ENCODE results near the gene NEMP1. TPM values are rescaled to one million over a fixed set of nuclear protein-coding genes. Genes with fewer than 3 reads are reported as not detected.

NEMP1 gene
- total and polyA plus RNA-seq, 12 donors: 1.1 to 6.3 (median 3.6) TPM

- TF ChIP-seq CTCF (IDR thresholded peaks at IDR 0.05): no peak
- H3K4me1 ChIP-seq: peaks cover 0 to 29% (median 0%) of the 10 kb centered on the region in 9 donors
- no peaks in the 10 kb centered on the region for H3K9me3 ChIP-seq
- peaks cover 0 to 10% (median 5%) of the 10 kb centered on the region in 7 donors for H3K27me3 ChIP-seq
- 26 to 54% methylated on average over 2 of the region's 2 CpGs for WGBS, 2 donors
- intact Hi-C loops (cut with DNase I): loop anchor here in 1 of 10 donors (10.0 kb wide), 1 partner anchor 285 kb away; the partner anchor contains the start of gene HSD17B6
- no peak within 1 kb of the TSS for H3K4me3 ChIP-seq
- ATAC-seq (no peak), DNase-seq (no peak)
- no peak within 1 kb of the TSS for H3K27ac ChIP-seq
- no peaks in the 10 kb centered on the region for H3K36me3 ChIP-seq
These were observed 28.7 kb downstream of the NEMP1 start, which contains the start of gene MYO1A for GRCh38 chr12:57049890-57050289. Gene MYO1A, minus strand, starts transcription at chr12:57050129. Its CDS starts 1,806 bp downstream, at chr12:57048323.

GRCh38 chr12:57049119-57049446 lies 29.5 kb downstream of the NEMP1 start:
- 85 to 92% methylated on average over 4 of the region's 4 CpGs for WGBS, 2 donors
- H3K4me1 ChIP-seq: peaks cover 0 to 29% (median 0%) of the 10 kb centered on the region in 9 donors
- no peak for TF ChIP-seq CTCF (IDR thresholded peaks at IDR 0.05)
- no peaks in the 10 kb centered on the region for H3K9me3 ChIP-seq
- ATAC-seq (no peak), DNase-seq (no peak)
- intact Hi-C loops (cut with DNase I): no loop called here
- H3K27me3 ChIP-seq: peaks cover 0 to 14% (median 6%) of the 10 kb centered on the region in 7 donors
- no peak overlapping the region for H3K4me3 ChIP-seq
- no peaks in the 10 kb centered on the region for H3K36me3 ChIP-seq
- no peak overlapping the region for H3K27ac ChIP-seq

GRCh38 chr12:57048423-57049118 lies 30.0 kb downstream of the NEMP1 start:
- peaks cover 0 to 29% (median 0%) of the 10 kb centered on the region in 9 donors for H3K4me1 ChIP-seq
- ATAC-seq (no peak), DNase-seq (no peak)
- no peak overlapping the region for H3K27ac ChIP-seq
- peaks cover 0 to 16% (median 6%) of the 10 kb centered on the region in 7 donors for H3K27me3 ChIP-seq
- no peak overlapping the region for H3K4me3 ChIP-seq
- intact Hi-C loops (cut with DNase I): no loop called here
- TF ChIP-seq CTCF (IDR thresholded peaks at IDR 0.05): no peak
- 82 to 83% methylated on average over 1 of the region's 1 CpG for WGBS, 2 donors
- H3K9me3 ChIP-seq: no peaks in the 10 kb centered on the region
- H3K36me3 ChIP-seq: no peaks in the 10 kb centered on the region

GRCh38 chr12:57047981-57048380 lies 30.6 kb downstream of the NEMP1 start:
- intact Hi-C loops (cut with DNase I): no loop called here
- Histone ChIP-seq H3K9me3 (no peaks in the 10 kb centered on the region), H3K4me1 (peaks cover 0 to 29% (median 0%) of the 10 kb centered on the region in 9 donors), H3K36me3 (no peaks in the 10 kb centered on the region), H3K4me3 (no peak overlapping the region), H3K27ac (peak overlapping the region in 1 of 10 donors; percentile 26), H3K27me3 (peaks cover 0 to 17% (median 6%) of the 10 kb centered on the region in 7 donors)
- DNase-seq: no peak
- WGBS, 2 donors: 86 to 93% methylated on average over 1 of the region's 1 CpG
- no peak for ATAC-seq
- TF ChIP-seq CTCF (IDR thresholded peaks at IDR 0.05): no peak
